MM.1S (cell line): ENCODE results near the gene MYZAP.
A peak's percentile ranks its signal among the peaks of the same experiment; 100 is the strongest.

Experiments used
- DNase-seq: peaks from one replicate; pipeline ENCODE4 v3.0.0-alpha.2; 2015
- H2AFZ ChIP-seq: fragments of 300-600 bp; sonication (generic); 2 replicates; pipeline ENCODE4 v1.6.0; 2016; ENCODE audit warnings: antibody characterized with exemption, low read length
- H3F3A ChIP-seq: fragments of 300-600 bp; sonication (generic); 2 replicates; pipeline ENCODE4 v1.6.1; 2016; ENCODE audit warnings: mild to moderate bottlenecking, antibody characterized with exemption, low read length, moderate library complexity, mixed read lengths; ENCODE audit not compliant: insufficient read depth
- H3K27ac ChIP-seq: fragments of 300-600 bp; sonication (generic); 2 replicates; pipeline ENCODE4 v1.5.1; 2016; ENCODE audit warnings: mild to moderate bottlenecking, low read length
- H3K27me3 ChIP-seq: fragments of 300-600 bp; sonication (generic); replicated peaks from 2 replicates; pipeline ENCODE4 v1.6.0; 2016; ENCODE audit warnings: low read length; ENCODE audit not compliant: insufficient read depth
- H3K36me3 ChIP-seq: fragments of 300-600 bp; sonication (generic); replicated peaks from 2 replicates; pipeline ENCODE4 v1.6.1; 2016; ENCODE audit warnings: mild to moderate bottlenecking, low read length, mixed read lengths; ENCODE audit not compliant: insufficient read depth
- H3K4me1 ChIP-seq: fragments of 300-600 bp; sonication (generic); 2 replicates; pipeline ENCODE4 v1.6.1; 2016; ENCODE audit warnings: low read length, mixed read lengths
- H3K4me2 ChIP-seq: fragments of 300-600 bp; sonication (generic); 2 replicates; pipeline ENCODE4 v1.6.0; 2016; ENCODE audit warnings: low read depth, low read length
- H3K4me3 ChIP-seq: fragments of 300-600 bp; sonication (generic); 2 replicates; pipeline ENCODE4 v1.5.1; 2016; ENCODE audit warnings: low read length, mixed read lengths
- H3K79me2 ChIP-seq: fragments of 300-600 bp; sonication (generic); 2 replicates; pipeline ENCODE4 v1.6.1; 2016; ENCODE audit warnings: mixed run types, low read length, mixed read lengths
- H3K9ac ChIP-seq: fragments of 300-600 bp; sonication (generic); 2 replicates; pipeline ENCODE4 v1.6.1; 2016; ENCODE audit warnings: low read length, mixed read lengths
- H3K9me2 ChIP-seq: fragments of 300-600 bp; sonication (generic); replicated peaks from 2 replicates; pipeline ENCODE4 v1.6.1; 2016; ENCODE audit warnings: mild to moderate bottlenecking, low read length, mixed read lengths; ENCODE audit not compliant: insufficient read depth
- H3K9me3 ChIP-seq: fragments of 300-600 bp; sonication (generic); replicated peaks from 2 replicates; pipeline ENCODE4 v1.6.1; 2016; ENCODE audit warnings: mild to moderate bottlenecking, low read length, mixed read lengths; ENCODE audit not compliant: insufficient read depth
- H4K20me1 ChIP-seq: fragments of 300-600 bp; sonication (generic); 2 replicates; pipeline ENCODE4 v1.6.1; 2016; ENCODE audit warnings: mild to moderate bottlenecking, low read length, moderate library complexity, mixed read lengths; ENCODE audit not compliant: insufficient read depth
- CTCF ChIP-seq: fragments of 300-600 bp; sonication (generic); IDR thresholded peaks from 2 replicates; pipeline ENCODE4 v1.5.1; 2016; ENCODE audit warnings: antibody characterized with exemption, low read length, mixed read lengths
- EZH2 ChIP-seq: fragments of 300-600 bp; sonication (generic); optimal IDR thresholded peaks from 2 replicates; pipeline ENCODE3; 2017; ENCODE audit warnings: low read depth, mild to moderate bottlenecking, antibody characterized with exemption, low read length, mixed read lengths
- EZH2phosphoT487 ChIP-seq: fragments of 300-600 bp; sonication (generic); IDR thresholded peaks from 2 replicates; pipeline ENCODE4 v1.6.1; 2018; ENCODE audit warnings: antibody characterized with exemption, low read length

Gene MYZAP

GRCh38 chr15:57698243-57698642 lies 106.5 kb downstream of the MYZAP start:
- no peak overlapping the region for H3K4me3 ChIP-seq
- H3K9me3 ChIP-seq = no peaks in the 10 kb centered on the region
- no peak overlapping the region for H2AFZ ChIP-seq
- DNase-seq = no peak
- no peak overlapping the region for H3K27ac ChIP-seq
- H3F3A ChIP-seq = no peaks in the 10 kb centered on the region; the same call in 1 of the 2 replicates
- H3K27me3 ChIP-seq = no peaks in the 10 kb centered on the region
- TF ChIP-seq EZH2phosphoT487 (no peak), CTCF (no peak), EZH2 (no peak)
- no peaks in the 10 kb centered on the region for H3K79me2 ChIP-seq
- no peaks in the 10 kb centered on the region for H3K36me3 ChIP-seq
- H3K9me2 ChIP-seq = no peaks in the 10 kb centered on the region
- H4K20me1 ChIP-seq = no peaks in the 10 kb centered on the region
- no peak overlapping the region for H3K9ac ChIP-seq
- peaks cover 4% of the 10 kb centered on the region for H3K4me1 ChIP-seq
- no peak overlapping the region for H3K4me2 ChIP-seq

- Histone ChIP-seq H3K27me3 (no peaks in the 10 kb centered on the region), H4K20me1 (no peaks in the 10 kb centered on the region), H3K4me2 (no peak overlapping the region), H3K9me2 (no peaks in the 10 kb centered on the region), H3K27ac (no peak overlapping the region), H2AFZ (no peak overlapping the region), H3K9ac (no peak overlapping the region), H3K4me1 (peaks cover 10% of the 10 kb centered on the region), H3F3A (peaks cover 4% of the 10 kb centered on the region; the same call in 1 of the 2 replicates), H3K79me2 (no peaks in the 10 kb centered on the region), H3K36me3 (no peaks in the 10 kb centered on the region), H3K9me3 (no peaks in the 10 kb centered on the region), H3K4me3 (no peak overlapping the region)
- TF ChIP-seq EZH2 = no peak
- DNase-seq = no peak
Measured at GRCh38 chr15:57698991-57699390, 107.3 kb downstream of the MYZAP start.

- peaks cover 4% of the 10 kb centered on the region; the same call in 1 of the 2 replicates for H3F3A ChIP-seq
- no peak overlapping the region for H3K4me3 ChIP-seq
- no peaks in the 10 kb centered on the region for H3K36me3 ChIP-seq
- peak; percentile 62 for DNase-seq
- no peaks in the 10 kb centered on the region for H3K9me2 ChIP-seq
- H3K9me3 ChIP-seq = no peaks in the 10 kb centered on the region
- no peak for TF ChIP-seq EZH2phosphoT487
- no peak for TF ChIP-seq EZH2
- TF ChIP-seq CTCF = no peak
- no peak overlapping the region for H3K27ac ChIP-seq
- no peaks in the 10 kb centered on the region for H4K20me1 ChIP-seq
- H3K4me1 ChIP-seq = peaks cover 25% of the 10 kb centered on the region
- H3K79me2 ChIP-seq = peaks cover 26% of the 10 kb centered on the region
- no peak overlapping the region for H3K9ac ChIP-seq
- no peak overlapping the region for H2AFZ ChIP-seq
- peak overlapping the region; percentile 50; the same call in 1 of the 2 replicates for H3K4me2 ChIP-seq
- H3K27me3 ChIP-seq = no peaks in the 10 kb centered on the region
Measured at GRCh38 chr15:57703387-57703786, 111.7 kb downstream of the MYZAP start.

- no peak overlapping the region for H2AFZ ChIP-seq
- no peaks in the 10 kb centered on the region for H4K20me1 ChIP-seq
- H3K4me3 ChIP-seq = no peak overlapping the region
- no peak for DNase-seq
- TF ChIP-seq EZH2phosphoT487 (no peak), EZH2 (no peak), CTCF (no peak)
- H3K27ac ChIP-seq = no peak overlapping the region
- peaks cover 25% of the 10 kb centered on the region for H3K4me1 ChIP-seq
- peaks cover 37% of the 10 kb centered on the region for H3K79me2 ChIP-seq
- H3K4me2 ChIP-seq = no peak overlapping the region
- peaks cover 4% of the 10 kb centered on the region; the same call in 1 of the 2 replicates for H3F3A ChIP-seq
- H3K27me3 ChIP-seq = no peaks in the 10 kb centered on the region
- no peaks in the 10 kb centered on the region for H3K9me3 ChIP-seq
- 0 out of 2 replicates have a peak, but pooled peaks cover 2% of the 10 kb centered on the region for H3K36me3 ChIP-seq
- H3K9ac ChIP-seq = no peak overlapping the region
- no peaks in the 10 kb centered on the region for H3K9me2 ChIP-seq
Measured at GRCh38 chr15:57704441-57704840, 112.7 kb downstream of the MYZAP start.
